ENCODE data around the gene TNFSF13. TPM values are rescaled to one million over a fixed set of nuclear protein-coding genes. Genes with fewer than 3 reads are reported as not detected.

TNFSF13 gene
- total RNA-seq, 1 experiment from 2014 or later, result 1.3 TPM

GRCh38 chr17:7610641-7611040 is 52.1 kb downstream of the TNFSF13 start:
- peaks cover 31% of the 10 kb centered on the region for H3K36me3 ChIP-seq
- peaks cover 10% of the 10 kb centered on the region for H3K4me1 ChIP-seq (replicated peaks)
- H3K4me3 ChIP-seq, result no peak overlapping the region
- no peak for DNase-seq (ENCODE audit: low read depth in 1 of 2, low spot score in 2 of 2)
- H3K9me3 ChIP-seq (replicated peaks), result no peaks in the 10 kb centered on the region
- no peak overlapping the region for H3K27ac ChIP-seq
- no peaks in the 10 kb centered on the region for H3K27me3 ChIP-seq (replicated peaks)

Other genes starting within 250 kb of the TNFSF13 start
- 86.3 and 112 TPM in 2 replicates for gene GPS2, start 243.4 kb upstream of the TNFSF13 start, total RNA-seq (2014; rRNA removed; shearing (Covaris generic))
- gene NEURL4, start 229.4 kb upstream of the TNFSF13 start, total RNA-seq (2014; rRNA removed; shearing (Covaris generic)), result 8.1 and 13.8 TPM in 2 replicates
- not detected in 2 replicates for gene ACAP1, start 222.2 kb upstream of the TNFSF13 start, total RNA-seq (2014; rRNA removed; shearing (Covaris generic))
- gene KCTD11, start 206.6 kb upstream of the TNFSF13 start, total RNA-seq (2014; rRNA removed; shearing (Covaris generic)), result 5.4 and 7.0 TPM in 2 replicates
- not detected in 2 replicates for gene TMEM95, start 203.6 kb upstream of the TNFSF13 start, total RNA-seq (2014; rRNA removed; shearing (Covaris generic))
- not detected in 2 replicates for gene TNK1, start 177.7 kb upstream of the TNFSF13 start, total RNA-seq (2014; rRNA removed; shearing (Covaris generic))
- 13.3 and 14.2 TPM in 2 replicates for gene PLSCR3, start 164.2 kb upstream of the TNFSF13 start, total RNA-seq (2014; rRNA removed; shearing (Covaris generic))
- 24.7 and 28.8 TPM in 2 replicates for gene TMEM256, start 154.7 kb upstream of the TNFSF13 start, total RNA-seq (2014; rRNA removed; shearing (Covaris generic))
- 2.2 and 3.9 TPM in 2 replicates for gene NLGN2, start 150.9 kb upstream of the TNFSF13 start, total RNA-seq (2014; rRNA removed; shearing (Covaris generic))
- not detected in 2 replicates for gene SPEM1, start 138.4 kb upstream of the TNFSF13 start, total RNA-seq (2014; rRNA removed; shearing (Covaris generic))
- gene SPEM2, start 133.1 kb upstream of the TNFSF13 start, total RNA-seq (2014; rRNA removed; shearing (Covaris generic)), result not detected in 2 replicates
- gene SPEM3, start 129.9 kb upstream of the TNFSF13 start, total RNA-seq (2014; rRNA removed; shearing (Covaris generic)), result not detected in 2 replicates
- 0.45 TPM in 1 of 2 replicates, not detected in the other for gene TMEM102, start 123.3 kb upstream of the TNFSF13 start, total RNA-seq (2014; rRNA removed; shearing (Covaris generic))
- not detected in 2 replicates for gene FGF11, start 119.2 kb upstream of the TNFSF13 start, total RNA-seq (2014; rRNA removed; shearing (Covaris generic))
- 3.9 and 14.7 TPM in 2 replicates for gene CHRNB1, start 113.7 kb upstream of the TNFSF13 start, total RNA-seq (2014; rRNA removed; shearing (Covaris generic))
- gene ZBTB4, start 79.1 kb upstream of the TNFSF13 start, total RNA-seq (2014; rRNA removed; shearing (Covaris generic)), result 13.8 and 19.9 TPM in 2 replicates
- gene SLC35G6, start 77.3 kb upstream of the TNFSF13 start, total RNA-seq (2014; rRNA removed; shearing (Covaris generic)), result not detected in 2 replicates
- 17.5 and 29.3 TPM in 2 replicates for gene POLR2A, start 74.4 kb upstream of the TNFSF13 start, total RNA-seq (2014; rRNA removed; shearing (Covaris generic))
- gene TNFSF12, start 9.7 kb upstream of the TNFSF13 start, total RNA-seq (2014; rRNA removed; shearing (Covaris generic)), result 5.9 and 22.8 TPM in 2 replicates
- 74.9 and 101 TPM in 2 replicates for gene SENP3, start 3.2 kb downstream of the TNFSF13 start, total RNA-seq (2014; rRNA removed; shearing (Covaris generic))
- gene CD68, start 20.9 kb downstream of the TNFSF13 start, total RNA-seq (2014; rRNA removed; shearing (Covaris generic)), result 0.31 and 5.2 TPM in 2 replicates
- gene MPDU1, start 25.1 kb downstream of the TNFSF13 start, total RNA-seq (2014; rRNA removed; shearing (Covaris generic)), result 166 and 213 TPM in 2 replicates
- gene SOX15, start 31.3 kb downstream of the TNFSF13 start, total RNA-seq (2014; rRNA removed; shearing (Covaris generic)), result not detected in 2 replicates
- 39.6 and 49.5 TPM in 2 replicates for gene FXR2, start 56.1 kb downstream of the TNFSF13 start, total RNA-seq (2014; rRNA removed; shearing (Covaris generic))
- 28.1 and 40.1 TPM in 2 replicates for gene SAT2, start 69.1 kb downstream of the TNFSF13 start, total RNA-seq (2014; rRNA removed; shearing (Covaris generic))
- gene SHBG, start 71.4 kb downstream of the TNFSF13 start, total RNA-seq (2014; rRNA removed; shearing (Covaris generic)), result not detected in 2 replicates
- gene ATP1B2, start 92.2 kb downstream of the TNFSF13 start, total RNA-seq (2014; rRNA removed; shearing (Covaris generic)), result not detected in 2 replicates
- 28.4 and 40.6 TPM in 2 replicates for gene TP53, start 128.7 kb downstream of the TNFSF13 start, total RNA-seq (2014; rRNA removed; shearing (Covaris generic))
- 13.8 and 14.2 TPM in 2 replicates for gene WRAP53, start 129.7 kb downstream of the TNFSF13 start, total RNA-seq (2014; rRNA removed; shearing (Covaris generic))
- gene EFNB3, start 146.5 kb downstream of the TNFSF13 start, total RNA-seq (2014; rRNA removed; shearing (Covaris generic)), result not detected in 2 replicates
- gene DNAH2, start 159.0 kb downstream of the TNFSF13 start, total RNA-seq (2014; rRNA removed; shearing (Covaris generic)), result not detected in 2 replicates

Measured in SJSA1 (cell line).